ENCODE results near the gene CRYBB3. TPM values are rescaled to one million over a fixed set of nuclear protein-coding genes. Genes with fewer than 3 reads are reported as not detected.

Gene CRYBB3
- not detected for total RNA-seq

DNA sequence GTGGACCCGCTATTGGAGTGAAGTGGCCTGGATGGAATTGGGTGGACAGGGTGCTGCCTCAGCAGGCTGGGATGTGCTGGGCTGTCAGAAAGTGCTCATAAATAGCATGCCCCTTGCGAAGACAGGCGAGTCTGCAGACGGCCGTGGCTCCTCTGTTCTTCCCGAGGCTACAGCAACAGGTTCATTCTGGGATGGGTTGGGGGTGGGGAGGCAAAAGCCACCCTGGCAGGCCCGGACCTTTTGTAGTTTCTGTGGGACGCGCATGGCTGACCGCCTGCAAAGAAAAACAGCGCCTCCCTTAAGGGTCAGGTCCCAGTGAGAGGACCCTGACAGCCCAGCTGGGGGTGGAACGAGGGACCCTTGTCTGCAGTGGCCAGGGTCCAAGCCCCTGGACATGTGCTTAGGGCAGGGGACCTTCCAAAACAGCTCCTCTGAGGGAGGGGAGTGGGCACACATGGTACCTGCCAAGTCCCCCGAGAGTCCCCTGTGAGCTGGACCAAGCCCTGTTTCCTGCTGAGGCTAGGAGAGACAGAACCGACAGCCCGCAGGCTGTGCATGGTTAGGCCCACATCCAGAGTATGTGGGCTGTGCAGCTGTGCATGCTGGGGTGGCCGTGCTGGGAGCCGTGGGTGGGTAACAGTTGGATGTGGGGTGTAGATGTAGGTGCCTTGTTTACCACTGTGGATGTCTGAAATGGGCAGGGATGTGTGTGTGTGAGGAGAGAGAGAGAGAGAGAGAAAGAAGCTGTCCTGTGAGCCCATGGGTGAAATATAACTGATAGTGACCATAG lies at the start of gene CRYBB3:
Gene CRYBB3, plus strand, starts transcription at position 128 of the 790 bp plus-strand sequence. CDS start 1,539 bp downstream, outside the sequence.
- H3K36me3 ChIP-seq, result no peaks in the 10 kb centered on the region
- H3K4me1 ChIP-seq, result no peaks in the 10 kb centered on the region
- TF ChIP-seq POLR2A (IDR thresholded peaks at IDR 0.05), result no peak
- TF ChIP-seq, protein P1, sequence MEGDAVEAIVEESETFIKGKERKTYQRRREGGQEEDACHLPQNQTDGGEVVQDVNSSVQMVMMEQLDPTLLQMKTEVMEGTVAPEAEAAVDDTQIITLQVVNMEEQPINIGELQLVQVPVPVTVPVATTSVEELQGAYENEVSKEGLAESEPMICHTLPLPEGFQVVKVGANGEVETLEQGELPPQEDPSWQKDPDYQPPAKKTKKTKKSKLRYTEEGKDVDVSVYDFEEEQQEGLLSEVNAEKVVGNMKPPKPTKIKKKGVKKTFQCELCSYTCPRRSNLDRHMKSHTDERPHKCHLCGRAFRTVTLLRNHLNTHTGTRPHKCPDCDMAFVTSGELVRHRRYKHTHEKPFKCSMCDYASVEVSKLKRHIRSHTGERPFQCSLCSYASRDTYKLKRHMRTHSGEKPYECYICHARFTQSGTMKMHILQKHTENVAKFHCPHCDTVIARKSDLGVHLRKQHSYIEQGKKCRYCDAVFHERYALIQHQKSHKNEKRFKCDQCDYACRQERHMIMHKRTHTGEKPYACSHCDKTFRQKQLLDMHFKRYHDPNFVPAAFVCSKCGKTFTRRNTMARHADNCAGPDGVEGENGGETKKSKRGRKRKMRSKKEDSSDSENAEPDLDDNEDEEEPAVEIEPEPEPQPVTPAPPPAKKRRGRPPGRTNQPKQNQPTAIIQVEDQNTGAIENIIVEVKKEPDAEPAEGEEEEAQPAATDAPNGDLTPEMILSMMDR (IDR thresholded peaks at IDR 0.05), result no peak
- no peaks in the 10 kb centered on the region for H3K9me3 ChIP-seq
- DNase-seq, result no peak
- no peak within 1 kb of the TSS for H3K4me3 ChIP-seq
- H3K27me3 ChIP-seq, result no peaks in the 10 kb centered on the region
- intact Hi-C loops (cut with DNase I; ENCODE audit: low total_unique reads), result no loop called here
- H3K27ac ChIP-seq, result no peak within 1 kb of the TSS

DNA sequence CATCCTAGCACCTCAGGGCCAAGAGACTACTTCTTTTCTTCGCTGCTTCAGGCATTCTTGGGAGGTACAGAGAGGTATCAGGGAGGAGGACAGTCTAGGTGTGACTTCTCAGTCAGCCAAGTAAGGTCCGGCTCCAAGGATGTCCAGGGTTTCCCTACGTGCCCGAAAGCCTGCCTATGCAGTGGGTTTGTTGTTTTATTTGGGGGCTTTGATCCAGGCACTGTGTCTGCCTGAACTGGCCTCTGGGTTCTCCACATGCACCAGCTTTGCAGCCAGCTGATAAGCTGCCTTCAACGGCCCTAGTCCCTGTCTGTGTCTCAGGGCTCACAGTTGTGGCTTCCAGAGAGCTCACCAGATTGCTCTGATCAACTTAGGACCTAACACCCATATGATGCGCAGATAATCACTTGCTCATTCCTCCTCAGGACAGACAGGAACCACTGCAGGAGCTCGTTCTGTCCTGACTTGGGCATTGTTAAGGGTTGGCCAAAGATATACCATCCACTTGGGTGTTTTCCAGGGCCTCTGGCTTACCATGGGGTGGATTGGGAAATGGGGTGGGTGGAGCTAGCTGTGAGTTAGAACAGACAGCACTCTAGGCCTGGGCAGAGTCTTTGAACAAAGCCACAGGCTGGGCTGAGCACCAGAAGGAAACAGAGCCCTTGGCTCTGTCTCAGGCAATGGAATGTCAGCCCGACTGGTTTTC lies 45.5 kb upstream of the CRYBB3 start:
- DNase-seq, result peak in 1 of 2 donors; percentile 25
- intact Hi-C loops (cut with DNase I; ENCODE audit: low total_unique reads), result no loop called here
- no peak overlapping the region for H3K27ac ChIP-seq
- H3K9me3 ChIP-seq, result no peaks in the 10 kb centered on the region
- no peaks in the 10 kb centered on the region for H3K4me1 ChIP-seq
- TF ChIP-seq, protein P1 (IDR thresholded peaks at IDR 0.05), result no peak
- TF ChIP-seq POLR2A (IDR thresholded peaks at IDR 0.05), result no peak
- H3K36me3 ChIP-seq, result no peaks in the 10 kb centered on the region
- H3K4me3 ChIP-seq, result no peak overlapping the region
- H3K27me3 ChIP-seq, result no peaks in the 10 kb centered on the region

DNA sequence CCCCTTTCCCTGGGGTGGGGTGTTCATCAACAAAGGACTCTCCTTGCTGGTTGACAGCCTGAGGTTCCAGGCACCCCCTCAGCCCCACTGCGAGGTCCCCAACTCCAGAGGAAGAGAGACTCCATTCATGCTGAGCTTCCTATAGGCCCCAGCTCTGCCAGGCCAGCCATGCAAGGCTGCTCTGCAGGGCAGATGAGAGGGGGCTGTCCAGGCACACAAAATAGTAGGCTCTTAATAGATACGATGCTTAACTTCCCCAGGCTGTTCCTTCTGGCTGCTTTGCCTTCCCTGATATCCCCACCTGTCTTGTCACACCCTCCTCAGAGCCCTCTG lies 45.0 kb upstream of the CRYBB3 start:
- Histone ChIP-seq H3K4me3 (no peak overlapping the region), H3K9me3 (no peaks in the 10 kb centered on the region), H3K27ac (no peak overlapping the region), H3K4me1 (no peaks in the 10 kb centered on the region), H3K27me3 (no peaks in the 10 kb centered on the region), H3K36me3 (no peaks in the 10 kb centered on the region)
- no peak for DNase-seq
- TF ChIP-seq, protein P1 (IDR thresholded peaks at IDR 0.05), result no peak
- no peak for TF ChIP-seq POLR2A (IDR thresholded peaks at IDR 0.05)
- intact Hi-C loops (cut with DNase I; ENCODE audit: low total_unique reads), result no loop called here

DNA sequence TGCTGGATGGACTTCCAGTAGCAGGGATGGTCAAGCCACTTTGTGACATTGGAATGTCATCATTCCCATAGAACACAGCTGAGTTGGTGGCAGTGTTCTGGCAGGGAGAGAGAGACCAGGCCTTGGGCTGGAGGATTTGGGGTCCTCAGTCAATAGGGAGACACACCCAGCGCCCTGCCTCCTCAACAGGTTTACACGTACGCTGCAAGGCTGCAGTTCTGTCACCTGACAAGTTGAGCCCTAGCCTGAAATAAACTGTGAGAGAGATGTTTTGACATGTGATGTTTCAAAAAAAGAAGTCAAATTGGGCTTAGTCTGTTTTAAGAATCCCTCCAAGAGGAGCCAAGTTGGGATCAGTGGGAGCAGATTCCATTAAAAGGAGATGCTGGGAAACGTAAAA lies 42.9 kb upstream of the CRYBB3 start:
- Histone ChIP-seq H3K27ac (no peak overlapping the region), H3K36me3 (no peaks in the 10 kb centered on the region), H3K9me3 (no peaks in the 10 kb centered on the region), H3K27me3 (no peaks in the 10 kb centered on the region), H3K4me1 (no peaks in the 10 kb centered on the region), H3K4me3 (no peak overlapping the region)
- TF ChIP-seq, protein P1 (IDR thresholded peaks at IDR 0.05), result no peak
- no peak for TF ChIP-seq POLR2A (IDR thresholded peaks at IDR 0.05)
- no peak for DNase-seq
- intact Hi-C loops (cut with DNase I; ENCODE audit: low total_unique reads), result no loop called here

DNA sequence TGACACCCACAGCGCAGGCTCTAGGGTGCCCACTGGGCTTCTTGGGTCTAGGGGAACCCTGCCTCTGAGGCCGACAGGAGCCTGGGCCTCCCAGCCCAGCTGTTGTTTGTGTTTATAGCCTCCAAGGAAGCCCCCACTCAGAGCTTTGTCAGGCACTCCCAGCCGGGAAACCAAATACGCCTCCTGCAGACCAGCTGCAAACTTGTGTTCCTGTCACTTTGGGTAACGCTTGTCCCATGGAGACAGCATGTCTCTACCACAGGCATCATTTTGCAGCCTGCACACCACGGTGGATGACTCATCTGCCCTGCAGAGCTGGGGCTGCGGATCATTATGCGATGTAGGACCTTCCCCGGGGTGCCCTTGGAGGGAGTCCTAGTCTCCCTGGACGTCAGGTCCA lies 40.6 kb upstream of the CRYBB3 start:
- H3K27ac ChIP-seq, result no peak overlapping the region
- H3K4me3 ChIP-seq, result no peak overlapping the region
- DNase-seq, result no peak
- H3K36me3 ChIP-seq, result no peaks in the 10 kb centered on the region
- H3K4me1 ChIP-seq, result no peaks in the 10 kb centered on the region
- intact Hi-C loops (cut with DNase I; ENCODE audit: low total_unique reads), result no loop called here
- no peaks in the 10 kb centered on the region for H3K9me3 ChIP-seq
- TF ChIP-seq, protein P1 (IDR thresholded peaks at IDR 0.05), result no peak
- TF ChIP-seq POLR2A (IDR thresholded peaks at IDR 0.05), result no peak
- H3K27me3 ChIP-seq, result no peaks in the 10 kb centered on the region

Data from uterus (tissue), 4 donors.